OCI-LY1 (cell line): Measurements from ENCODE around the gene FYN.

Experiments
- H2AFZ ChIP-seq: fragments of 200-600 bp; sonication (generic), shearing (Covaris generic); 2 replicates; pipeline ENCODE4 v1.6.0; 2014; ENCODE audit warnings: antibody characterized with exemption, mild to moderate bottlenecking, low read length
- H3F3A ChIP-seq: fragments of 200-600 bp; sonication (generic), shearing (Covaris generic); 2 replicates; pipeline ENCODE4 v1.6.0; 2014; ENCODE audit warnings: mild to moderate bottlenecking, antibody characterized with exemption, low read length, moderate library complexity; ENCODE audit not compliant: insufficient read depth
- H3K27ac ChIP-seq: fragments of 200-600 bp; sonication (generic); 2 replicates; pipeline ENCODE4 v1.5.1; 2014; ENCODE audit warnings: low read length, mixed run types, mild to moderate bottlenecking, low read depth; ENCODE audit not compliant: poor library complexity, severe bottlenecking
- H3K27me3 ChIP-seq: fragments of 200-600 bp; sonication (generic); 2 replicates; pipeline ENCODE4 v1.6.0; 2014; ENCODE audit warnings: antibody characterized with exemption, mild to moderate bottlenecking, low read length, moderate library complexity; ENCODE audit not compliant: insufficient read depth
- H3K36me3 ChIP-seq: fragments of 200-600 bp; sonication (generic); 2 replicates; pipeline ENCODE4 v1.6.1; 2014; ENCODE audit warnings: mild to moderate bottlenecking, antibody characterized with exemption, low read length, moderate library complexity, mixed read lengths; ENCODE audit not compliant: insufficient read depth
- H3K4me1 ChIP-seq: fragments of 200-600 bp; sonication (generic); 2 replicates; pipeline ENCODE4 v1.5.1; 2014; ENCODE audit warnings: mild to moderate bottlenecking, low read length, moderate library complexity; ENCODE audit not compliant: insufficient read depth, severe bottlenecking
- H3K4me2 ChIP-seq: fragments of 200-600 bp; sonication (generic), shearing (Covaris generic); 2 replicates; pipeline ENCODE4 v1.6.1; 2014; ENCODE audit warnings: low read length
- H3K4me3 ChIP-seq: fragments of 200-600 bp; sonication (generic); 2 replicates; pipeline ENCODE4 v1.5.1; 2014; ENCODE audit warnings: low read length, low read depth, mild to moderate bottlenecking, mixed read lengths; ENCODE audit not compliant: poor library complexity, severe bottlenecking
- H3K79me2 ChIP-seq: fragments of 200-600 bp; shearing (Covaris generic); 2 replicates; pipeline ENCODE4 v1.6.1; 2016; ENCODE audit warnings: mixed run types, low read length, mixed read lengths; ENCODE audit not compliant: insufficient read depth
- H3K9ac ChIP-seq: fragments of 200-600 bp; sonication (generic), shearing (Covaris generic); 2 replicates; pipeline ENCODE4 v1.6.1; 2014; ENCODE audit warnings: mild to moderate bottlenecking, low read length, mixed read lengths
- H3K9me2 ChIP-seq: fragments of 200-600 bp; sonication (generic), shearing (Covaris generic); 2 replicates; pipeline ENCODE4 v1.6.1; 2014; ENCODE audit warnings: low read depth, mild to moderate bottlenecking, low read length, mixed read lengths
- H3K9me3 ChIP-seq: fragments of 200-600 bp; shearing (Covaris generic); 2 replicates; pipeline ENCODE4 v1.6.1; 2014; ENCODE audit warnings: low read length, mixed read lengths
- H4K20me1 ChIP-seq: fragments of 200-600 bp; sonication (generic), shearing (Covaris generic); 2 replicates; pipeline ENCODE4 v1.6.0; 2016; ENCODE audit warnings: mild to moderate bottlenecking, low read length; ENCODE audit not compliant: insufficient read depth
- CTCF ChIP-seq: fragments of 200-600 bp; sonication (generic), shearing (Covaris generic); IDR thresholded peaks from 2 replicates; pipeline ENCODE4 v1.5.1; 2017; ENCODE audit warnings: mild to moderate bottlenecking, antibody characterized with exemption, low read length, moderate library complexity, mixed read lengths
- EZH2 ChIP-seq: fragments of 200-600 bp; sonication (generic), shearing (Covaris generic); IDR thresholded peaks from 2 replicates; pipeline ENCODE4 v1.8.0; 2017; ENCODE audit warnings: borderline replicate concordance, mixed run types, mild to moderate bottlenecking, antibody characterized with exemption, low read length, moderate library complexity, mixed read lengths

The FYN gene

GRCh38 chr6:111848262-111848812 is 24.9 kb downstream of the FYN start:
- TF ChIP-seq EZH2 (no peak), CTCF (no peak)
- H3K4me3 ChIP-seq, result no peak overlapping the region
- H3F3A ChIP-seq, result no peaks in the 10 kb centered on the region
- H3K36me3 ChIP-seq, result no peaks in the 10 kb centered on the region
- no peaks in the 10 kb centered on the region for H3K27me3 ChIP-seq
- H4K20me1 ChIP-seq, result no peaks in the 10 kb centered on the region
- no peaks in the 10 kb centered on the region for H3K9me3 ChIP-seq
- H3K27ac ChIP-seq, result no peak overlapping the region
- H3K9ac ChIP-seq, result no peak overlapping the region
- no peaks in the 10 kb centered on the region for H3K4me1 ChIP-seq
- H3K9me2 ChIP-seq, result no peaks in the 10 kb centered on the region
- H3K4me2 ChIP-seq, result no peak overlapping the region
- no peak overlapping the region for H2AFZ ChIP-seq
- H3K79me2 ChIP-seq, result no peaks in the 10 kb centered on the region

GRCh38 chr6:111846492-111847409 is 26.5 kb downstream of the FYN start:
- Histone ChIP-seq H3K9ac (no peak overlapping the region), H3K27ac (no peak overlapping the region), H3K4me3 (no peak overlapping the region), H3K27me3 (no peaks in the 10 kb centered on the region), H4K20me1 (no peaks in the 10 kb centered on the region), H3F3A (no peaks in the 10 kb centered on the region), H3K4me1 (no peaks in the 10 kb centered on the region), H3K4me2 (no peak overlapping the region), H2AFZ (no peak overlapping the region), H3K79me2 (no peaks in the 10 kb centered on the region), H3K9me2 (no peaks in the 10 kb centered on the region), H3K36me3 (no peaks in the 10 kb centered on the region), H3K9me3 (no peaks in the 10 kb centered on the region)
- TF ChIP-seq CTCF (no peak), EZH2 (no peak)

GRCh38 chr6:111846066-111846465 is 27.2 kb downstream of the FYN start:
- no peaks in the 10 kb centered on the region for H3K4me1 ChIP-seq
- H3K27ac ChIP-seq, result no peak overlapping the region

More at GRCh38 chr6:111846066-111846465, 27.2 kb downstream of the FYN start:
- Histone ChIP-seq H3K4me3 (no peak overlapping the region), H3K4me2 (no peak overlapping the region), H3K9me3 (no peaks in the 10 kb centered on the region), H3K9ac (no peak overlapping the region), H3K9me2 (no peaks in the 10 kb centered on the region), H2AFZ (no peak overlapping the region), H4K20me1 (no peaks in the 10 kb centered on the region), H3K79me2 (no peaks in the 10 kb centered on the region), H3F3A (no peaks in the 10 kb centered on the region), H3K27me3 (no peaks in the 10 kb centered on the region), H3K36me3 (no peaks in the 10 kb centered on the region)
- TF ChIP-seq CTCF, result no peak
- no peak for TF ChIP-seq EZH2
